Measurements from ENCODE around the gene FSCB.

The FSCB gene

GRCh38 chr14:44490966-44491365 lies 16.1 kb downstream of the FSCB start:
- Histone ChIP-seq H3K9me3 (ENCODE audit: low read length) (no peaks in the 10 kb centered on the region), H3K27me3 (ENCODE audit: control insufficient read depth in 1 of 2, insufficient read depth in 2 of 2, low read length in 2 of 2) (no peaks in the 10 kb centered on the region), H3K36me3 (ENCODE audit: insufficient read depth, low read length) (no peaks in the 10 kb centered on the region), H3K27ac (ENCODE audit: low read depth, low read length) (no peak overlapping the region), H3K4me1 (ENCODE audit: insufficient read depth, low read length) (no peaks in the 10 kb centered on the region), H3K4me3 (ENCODE audit: low read depth in 1 of 2, low read length in 2 of 2) (no peak overlapping the region), H3K9ac (ENCODE audit: low read length) (no peak overlapping the region)

GRCh38 chr14:44477953-44478352 lies 29.1 kb downstream of the FSCB start:
- H3K27ac ChIP-seq (ENCODE audit: low read depth, low read length) = no peak overlapping the region
- H3K9ac ChIP-seq (ENCODE audit: low read length) = no peak overlapping the region
- no peaks in the 10 kb centered on the region for H3K9me3 ChIP-seq (ENCODE audit: low read length)
- no peaks in the 10 kb centered on the region for H3K4me1 ChIP-seq (ENCODE audit: insufficient read depth, low read length)
- no peaks in the 10 kb centered on the region for H3K27me3 ChIP-seq (ENCODE audit: control insufficient read depth in 1 of 2, insufficient read depth in 2 of 2, low read length in 2 of 2)
- no peak overlapping the region for H3K4me3 ChIP-seq (ENCODE audit: low read depth in 1 of 2, low read length in 2 of 2)
- H3K36me3 ChIP-seq (ENCODE audit: insufficient read depth, low read length) = no peaks in the 10 kb centered on the region

DNA sequence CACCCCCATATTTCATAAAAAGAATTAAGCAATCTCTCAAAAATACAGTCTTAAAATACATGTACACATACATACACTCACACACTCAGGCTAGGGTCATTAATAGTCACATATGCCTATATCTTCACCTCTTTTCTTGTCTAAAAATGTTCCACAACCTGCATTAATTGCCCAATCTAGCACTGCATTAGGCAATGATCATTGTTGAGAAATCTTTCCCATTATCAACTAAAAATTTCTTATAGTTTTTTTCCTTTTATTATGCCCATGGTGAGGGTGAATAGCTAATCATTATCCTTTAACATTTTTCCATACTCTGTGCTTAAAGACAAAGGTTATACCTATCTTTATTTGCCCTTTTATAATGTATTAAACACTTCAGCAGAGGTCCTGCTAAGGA lies 38.3 kb downstream of the FSCB start:
- no peak overlapping the region for H3K4me3 ChIP-seq (ENCODE audit: low read depth in 1 of 2, low read length in 2 of 2)
- H3K9me3 ChIP-seq (ENCODE audit: low read length) = no peaks in the 10 kb centered on the region
- H3K36me3 ChIP-seq (ENCODE audit: insufficient read depth, low read length) = no peaks in the 10 kb centered on the region
- no peaks in the 10 kb centered on the region for H3K27me3 ChIP-seq (ENCODE audit: control insufficient read depth in 1 of 2, insufficient read depth in 2 of 2, low read length in 2 of 2)
- no peak overlapping the region for H3K27ac ChIP-seq (ENCODE audit: low read depth, low read length)
- no peaks in the 10 kb centered on the region for H3K4me1 ChIP-seq (ENCODE audit: insufficient read depth, low read length)
- no peak overlapping the region for H3K9ac ChIP-seq (ENCODE audit: low read length)

DNA sequence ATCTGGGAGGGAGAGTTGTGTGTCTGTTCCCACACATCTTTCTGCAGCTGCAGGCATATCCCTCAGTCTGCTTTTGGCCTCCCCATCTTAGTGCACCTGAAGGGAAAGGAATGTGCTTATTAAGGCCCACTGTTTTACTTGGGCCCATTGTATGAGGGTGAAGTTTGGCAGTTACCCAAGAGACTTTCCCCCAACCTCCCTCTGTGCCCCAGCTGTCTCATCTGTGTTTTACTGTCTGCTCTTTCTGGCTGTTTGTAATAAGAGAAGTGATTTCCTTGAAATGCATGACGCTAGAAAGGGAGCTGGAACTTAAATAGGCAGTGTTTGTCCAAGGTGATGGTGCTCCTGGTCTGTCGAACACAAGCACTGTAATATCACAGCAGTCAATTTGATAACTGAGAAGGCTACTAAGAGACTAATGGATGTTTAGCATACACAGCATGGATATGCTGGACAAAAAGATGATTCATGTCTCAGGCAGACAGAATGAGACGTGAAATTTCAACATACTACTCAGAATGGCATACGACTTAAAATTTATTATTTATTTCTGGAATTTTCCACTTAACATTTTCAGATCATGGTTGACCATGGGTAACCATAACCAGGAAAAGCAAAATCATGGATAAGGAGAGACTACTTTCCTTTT lies 43.6 kb downstream of the FSCB start:
- H3K9ac ChIP-seq (ENCODE audit: low read length) = no peak overlapping the region
- no peak overlapping the region for H3K4me3 ChIP-seq (ENCODE audit: low read depth in 1 of 2, low read length in 2 of 2)
- no peak overlapping the region for H3K27ac ChIP-seq (ENCODE audit: low read depth, low read length)
- no peaks in the 10 kb centered on the region for H3K36me3 ChIP-seq (ENCODE audit: insufficient read depth, low read length)
- no peaks in the 10 kb centered on the region for H3K9me3 ChIP-seq (ENCODE audit: low read length)
- H3K27me3 ChIP-seq (ENCODE audit: control insufficient read depth in 1 of 2, insufficient read depth in 2 of 2, low read length in 2 of 2) = no peaks in the 10 kb centered on the region
- H3K4me1 ChIP-seq (ENCODE audit: insufficient read depth, low read length) = no peaks in the 10 kb centered on the region

GRCh38 chr14:44462381-44462780 lies 44.7 kb downstream of the FSCB start:
- Histone ChIP-seq H3K9me3 (ENCODE audit: low read length) (no peaks in the 10 kb centered on the region), H3K4me3 (ENCODE audit: low read depth in 1 of 2, low read length in 2 of 2) (no peak overlapping the region), H3K4me1 (ENCODE audit: insufficient read depth, low read length) (no peaks in the 10 kb centered on the region), H3K27me3 (ENCODE audit: control insufficient read depth in 1 of 2, insufficient read depth in 2 of 2, low read length in 2 of 2) (no peaks in the 10 kb centered on the region), H3K36me3 (ENCODE audit: insufficient read depth, low read length) (no peaks in the 10 kb centered on the region), H3K27ac (ENCODE audit: low read depth, low read length) (no peak overlapping the region), H3K9ac (ENCODE audit: low read length) (no peak overlapping the region)

DNA sequence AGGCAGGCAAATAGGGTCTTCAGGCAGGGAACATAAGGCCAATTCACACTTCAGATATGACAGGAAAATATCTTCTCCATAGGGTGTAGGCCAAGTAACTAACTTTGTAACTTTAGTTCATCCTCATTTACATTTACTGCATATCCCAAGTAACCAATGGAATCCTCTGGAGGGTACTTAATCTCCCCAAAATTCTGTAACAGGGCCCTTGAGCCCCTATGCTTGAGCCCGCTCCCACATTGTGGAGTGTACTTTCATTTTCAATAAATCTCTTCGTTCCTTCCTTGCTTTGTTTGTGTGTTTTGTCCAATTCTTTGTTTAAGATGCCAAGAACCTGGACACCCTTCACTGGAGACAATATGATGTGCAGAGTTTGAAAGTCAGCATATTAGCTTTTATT lies 45.3 kb downstream of the FSCB start:
- no peaks in the 10 kb centered on the region for H3K9me3 ChIP-seq (ENCODE audit: low read length)
- H3K4me1 ChIP-seq (ENCODE audit: insufficient read depth, low read length) = no peaks in the 10 kb centered on the region
- H3K27me3 ChIP-seq (ENCODE audit: control insufficient read depth in 1 of 2, insufficient read depth in 2 of 2, low read length in 2 of 2) = no peaks in the 10 kb centered on the region
- no peak overlapping the region for H3K9ac ChIP-seq (ENCODE audit: low read length)
- no peaks in the 10 kb centered on the region for H3K36me3 ChIP-seq (ENCODE audit: insufficient read depth, low read length)
- H3K4me3 ChIP-seq (ENCODE audit: low read depth in 1 of 2, low read length in 2 of 2) = no peak overlapping the region
- H3K27ac ChIP-seq (ENCODE audit: low read depth, low read length) = no peak overlapping the region
